ENCODE results near the gene FXYD1.

Gene FXYD1

DNA sequence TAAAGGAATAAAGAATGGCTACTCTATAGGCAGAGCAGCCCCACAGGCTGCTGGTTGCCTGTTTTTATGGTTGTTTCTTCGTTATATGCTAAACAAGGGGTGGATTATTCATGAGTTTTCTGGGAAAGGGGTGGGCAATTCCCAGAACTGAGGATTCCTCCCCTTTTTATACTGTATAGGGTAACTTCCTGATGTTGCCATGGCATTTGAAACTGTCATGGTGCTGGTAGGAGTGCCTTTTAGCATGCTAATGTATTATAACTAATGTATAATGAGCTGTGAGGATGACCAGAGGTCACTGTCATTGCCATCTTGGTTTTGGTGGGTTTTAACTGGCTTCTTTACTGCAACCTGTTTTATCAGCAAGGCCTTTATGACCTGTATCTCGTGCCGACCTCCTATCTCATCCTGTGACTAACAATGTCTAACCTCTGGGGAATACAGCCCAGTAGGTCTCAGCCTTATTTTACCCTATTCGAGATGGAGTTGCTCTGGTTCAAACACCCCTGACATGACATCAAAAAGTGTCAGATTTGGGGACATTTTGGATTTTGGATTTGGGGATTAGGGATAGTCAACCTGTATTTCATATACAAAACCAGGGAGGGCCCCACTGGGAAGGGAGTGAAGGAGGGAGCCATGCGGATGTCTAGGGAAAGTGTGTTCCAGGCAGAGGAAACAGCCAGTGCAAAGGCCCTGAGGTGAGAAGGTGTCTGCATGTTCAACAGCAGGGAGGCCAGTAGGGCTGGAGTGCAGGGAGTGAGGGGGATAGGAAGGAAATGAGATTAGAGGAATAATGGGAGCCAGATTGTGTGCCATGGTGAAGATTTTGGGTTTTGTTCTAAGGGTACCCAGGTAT is 26.8 kb downstream of the FXYD1 start:
- DNase-seq: no peak

DNA sequence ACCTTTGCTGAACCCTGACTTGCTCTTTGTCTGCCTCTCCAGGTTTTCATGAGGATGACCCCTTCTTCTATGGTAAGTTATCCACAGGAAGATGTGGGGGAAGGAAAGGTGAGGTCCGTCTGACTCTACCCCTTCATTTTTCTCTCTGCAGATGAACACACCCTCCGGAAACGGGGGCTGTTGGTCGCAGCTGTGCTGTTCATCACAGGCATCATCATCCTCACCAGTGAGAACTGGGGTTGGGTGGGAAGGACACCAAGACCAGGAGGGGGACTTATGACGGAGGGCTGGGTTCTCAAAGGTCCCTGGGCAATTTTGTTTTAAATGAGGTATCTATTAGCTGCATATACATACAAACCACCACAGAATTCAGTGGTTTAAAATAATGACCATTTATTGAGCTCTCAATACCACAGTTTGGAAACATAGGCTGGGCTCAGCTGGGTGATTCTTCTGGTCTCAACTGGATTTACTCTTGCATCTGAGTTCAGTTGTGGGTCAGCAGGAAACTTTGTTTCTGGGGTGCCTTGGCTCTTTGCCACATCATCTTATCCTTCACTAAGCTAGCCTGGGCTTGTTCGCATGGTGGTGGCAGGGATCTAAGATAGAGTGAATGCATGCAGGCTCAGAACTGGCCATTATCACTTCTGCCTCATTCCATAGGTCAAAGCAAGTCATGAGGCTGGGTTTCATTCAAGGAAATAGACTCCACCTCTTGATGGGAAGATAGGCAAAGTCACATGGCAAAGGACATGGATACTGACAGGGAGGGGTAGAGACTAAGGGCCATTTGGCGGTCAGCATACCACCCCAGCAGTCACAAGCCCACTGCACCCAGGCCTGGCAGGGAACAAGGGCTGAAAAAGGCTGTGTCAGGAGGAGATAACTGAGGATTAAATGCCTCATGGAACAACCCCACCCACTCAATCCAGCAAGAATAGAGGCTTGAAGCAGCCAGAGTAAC is 27.8 kb downstream of the FXYD1 start:
- DNase-seq: no peak

DNA sequence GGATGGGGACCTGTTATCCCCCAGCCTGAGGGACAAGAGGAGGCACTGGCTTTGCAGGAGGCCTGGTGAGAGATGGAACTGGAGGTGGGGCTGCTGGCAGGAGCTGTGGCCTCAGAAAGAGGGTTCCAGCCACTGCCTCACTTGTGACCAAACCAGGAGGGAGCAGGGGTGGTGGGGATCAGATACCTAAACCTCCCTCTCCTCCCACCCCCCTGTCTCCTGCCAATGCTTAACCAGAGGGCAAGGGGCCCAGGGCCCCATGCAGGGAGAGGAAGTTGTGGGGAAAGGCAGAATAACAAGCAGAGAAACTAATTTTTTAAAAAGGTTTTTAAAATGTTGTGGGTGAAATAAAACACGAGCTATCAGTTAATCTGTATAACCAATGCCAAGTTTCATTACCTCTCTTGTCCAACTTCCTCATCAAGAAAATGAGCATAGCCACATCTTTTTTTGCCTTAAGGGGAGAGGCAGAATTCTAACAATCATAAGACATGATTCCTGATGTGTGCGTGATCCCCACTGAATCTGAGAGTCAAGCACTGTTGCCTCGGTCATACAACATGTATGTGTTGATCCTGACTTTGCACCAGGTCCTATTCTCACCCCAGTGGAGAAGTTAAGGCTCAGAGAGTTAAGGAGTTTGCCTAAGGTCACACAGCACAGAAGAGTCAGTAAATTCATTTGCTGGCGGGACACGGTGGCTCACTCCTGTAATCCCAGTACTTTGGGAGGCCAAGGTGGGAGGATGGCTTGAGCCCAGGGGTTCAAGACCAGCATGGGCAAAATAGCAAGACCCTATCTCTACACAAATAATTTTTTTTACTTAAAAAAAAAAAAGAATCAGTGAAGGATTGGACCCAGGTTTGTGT is 28.9 kb downstream of the FXYD1 start:
- no peak for DNase-seq

GRCh38 chr19:35168196-35168595 is 29.6 kb downstream of the FXYD1 start:
- DNase-seq: no peak

DNA sequence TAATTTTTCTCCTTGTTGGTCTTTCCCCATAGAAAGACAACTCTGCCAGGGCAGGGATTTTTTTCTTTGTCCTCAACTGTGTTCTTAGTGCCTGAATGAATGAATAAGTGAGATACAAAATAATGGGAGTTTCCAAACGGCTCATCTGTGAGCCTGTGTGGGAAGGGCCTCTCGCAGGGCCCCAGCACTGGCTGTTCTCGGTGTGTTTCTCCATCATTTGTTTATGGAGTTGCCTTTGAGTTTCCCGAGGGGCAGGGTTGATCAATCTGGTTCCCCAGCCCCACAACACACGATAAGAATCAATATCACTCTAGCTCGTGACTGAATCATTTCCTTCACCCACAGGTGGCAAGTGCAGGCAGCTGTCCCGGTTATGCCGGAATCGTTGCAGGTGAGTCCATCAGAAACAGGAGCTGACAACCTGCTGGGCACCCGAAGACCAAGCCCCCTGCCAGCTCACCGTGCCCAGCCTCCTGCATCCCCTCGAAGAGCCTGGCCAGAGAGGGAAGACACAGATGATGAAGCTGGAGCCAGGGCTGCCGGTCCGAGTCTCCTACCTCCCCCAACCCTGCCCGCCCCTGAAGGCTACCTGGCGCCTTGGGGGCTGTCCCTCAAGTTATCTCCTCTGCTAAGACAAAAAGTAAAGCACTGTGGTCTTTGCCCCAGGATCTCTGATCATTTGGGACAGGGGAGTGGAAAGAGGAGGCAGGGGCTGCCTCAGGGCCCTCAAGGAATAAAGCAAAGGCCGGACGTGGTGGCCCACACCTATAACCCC is 30.8 kb downstream of the FXYD1 start:
- no peak for DNase-seq

DNA sequence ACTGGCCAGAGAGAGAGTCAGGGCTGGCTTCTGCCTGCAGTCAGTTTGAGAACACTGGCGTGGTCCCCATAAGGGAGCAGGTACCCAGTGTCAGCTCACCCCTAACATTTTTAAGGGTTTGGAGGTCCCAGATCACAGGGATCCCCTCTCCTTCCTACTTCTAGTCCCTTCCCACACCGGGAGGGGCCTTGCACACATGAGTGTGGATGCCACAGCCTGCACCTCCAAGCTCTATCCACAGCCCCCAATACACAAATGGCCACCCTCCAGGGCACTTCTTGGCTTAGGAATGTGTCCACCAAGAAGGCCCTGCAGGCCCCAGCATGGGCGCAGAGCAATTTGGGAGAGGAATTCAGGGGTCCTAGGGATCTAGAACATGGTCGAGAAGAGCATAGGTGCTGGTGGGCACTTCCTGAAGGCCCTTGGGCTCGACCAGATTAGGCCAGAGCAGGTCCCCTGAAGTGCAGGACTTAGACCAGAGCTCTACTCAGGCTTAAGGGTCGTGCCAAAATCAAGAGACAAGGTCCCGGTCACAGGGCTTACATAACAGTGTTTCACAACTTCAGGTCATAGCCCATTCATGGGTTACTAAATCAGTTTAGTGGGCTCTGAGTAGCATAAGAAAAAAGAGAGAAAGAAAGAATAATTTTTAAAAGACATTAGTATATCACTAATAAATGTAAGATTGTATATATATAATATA is 31.9 kb downstream of the FXYD1 start:
- DNase-seq: no peak

DNA sequence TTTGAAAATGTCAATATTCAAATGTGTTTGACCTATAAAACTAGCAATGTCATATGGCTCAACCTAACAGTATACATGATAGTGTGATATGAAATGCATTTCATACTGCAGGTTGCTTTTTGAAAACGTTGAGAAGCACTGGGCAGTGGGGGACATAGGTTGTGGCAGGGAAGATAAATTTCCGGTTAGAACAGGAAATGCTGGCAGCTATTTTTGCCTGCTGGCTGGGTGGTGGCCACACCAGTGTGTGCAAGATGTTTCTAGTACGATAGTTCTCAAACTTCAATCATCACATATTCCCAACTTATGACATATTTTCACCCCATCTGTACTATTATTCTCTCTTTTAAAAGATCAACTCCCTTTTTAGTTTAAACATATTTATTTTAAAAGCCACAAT is 33.1 kb downstream of the FXYD1 start:
- no peak for DNase-seq

DNA sequence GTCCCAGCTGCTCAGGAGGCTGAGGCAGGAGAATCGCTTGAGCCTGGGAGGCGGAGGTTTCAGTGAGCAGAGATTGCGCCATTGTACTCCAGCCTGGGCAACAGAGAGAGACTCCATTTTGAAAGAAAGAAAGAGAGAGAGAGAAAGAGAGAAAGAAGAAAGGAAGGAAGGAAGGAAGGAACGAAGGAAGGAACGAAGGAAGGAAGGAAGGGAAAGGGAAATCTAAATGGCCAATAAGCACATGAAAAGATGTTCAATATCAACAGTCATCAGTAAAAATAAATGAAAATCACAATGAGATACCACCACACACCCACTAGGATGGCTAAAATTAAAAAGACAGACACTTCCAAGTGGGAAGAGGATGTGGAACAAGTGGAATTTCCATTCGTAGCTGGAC is 35.6 kb downstream of the FXYD1 start:
- DNase-seq: no peak

GRCh38 chr19:35176181-35176570 is 37.6 kb downstream of the FXYD1 start:
- no peak for DNase-seq

GRCh38 chr19:35177377-35178274 is 39.0 kb downstream of the FXYD1 start:
- DNase-seq: no peak

DNA sequence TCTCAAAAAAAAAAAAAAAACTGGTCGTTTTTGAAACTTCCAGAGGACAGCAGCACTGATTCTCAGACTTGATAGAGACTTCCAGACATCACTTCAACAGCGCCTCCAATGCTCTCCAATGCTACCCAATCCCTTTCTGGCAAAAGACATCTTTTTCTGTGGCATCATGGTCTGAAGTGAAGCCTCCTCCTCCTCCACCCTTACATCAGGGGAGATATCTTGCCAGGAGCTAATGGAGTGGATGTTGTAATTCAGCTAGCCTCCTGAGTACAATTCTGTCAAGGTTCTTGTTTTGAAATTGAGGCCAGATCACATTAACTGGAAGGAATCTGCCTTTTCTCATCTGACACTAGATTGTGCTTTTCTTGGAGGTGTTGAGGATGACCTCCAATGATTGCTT is 40.1 kb downstream of the FXYD1 start:
- no peak for DNase-seq

DNA sequence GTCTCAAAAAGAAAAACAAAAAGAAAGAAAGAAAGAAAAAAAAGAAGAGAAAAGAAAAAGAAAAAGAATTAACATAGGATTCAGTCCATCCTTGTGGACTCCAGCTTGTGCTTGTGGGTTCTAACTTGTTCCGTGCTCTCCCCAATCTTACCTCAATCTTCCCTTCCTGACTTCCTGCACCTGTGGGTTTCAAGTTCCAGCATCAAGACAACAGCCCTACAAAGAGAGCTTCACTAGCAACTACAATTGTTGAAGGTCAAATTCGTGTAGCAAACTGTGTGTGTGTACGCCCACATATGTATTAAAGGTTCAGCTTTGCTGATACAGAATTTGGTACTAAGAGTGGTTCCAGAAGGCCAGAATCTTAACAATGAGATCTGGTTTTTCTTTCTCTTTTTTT is 41.2 kb downstream of the FXYD1 start:
- DNase-seq: no peak

GRCh38 chr19:35181387-35181786 is 42.8 kb downstream of the FXYD1 start:
- DNase-seq: no peak

- DNase-seq: no peak
Measured at GRCh38 chr19:35184267-35184666, 45.6 kb downstream of the FXYD1 start.

- DNase-seq: no peak
Measured at GRCh38 chr19:35184884-35185283, 46.3 kb downstream of the FXYD1 start.

Data from NCI-H2227 treated with DMSO at 0.1 percent for 48 hours (cell line).